AG04449 (cell line): ENCODE data around the gene NEURL1.

Experiments
- CTCF ChIA-PET: fragments of 350-600 bp; formaldehyde crosslinking; extraction: SDS; loops from one replicate; lab custom pipeline; 2021; ENCODE audit warnings: antibody characterized with exemption; lab: Yijun Ruan, JAX
- POLR2A ChIA-PET: fragments of 400-600, 350-600 bp; formaldehyde crosslinking; extraction: SDS; loops from one replicate; lab custom pipeline; 2020; ENCODE audit warnings: antibody characterized with exemption, inconsistent platforms; lab: Yijun Ruan, JAX
- DNase-seq: peaks from one replicate; pipeline ENCODE4 v3.0.0-alpha.2; 2010; ENCODE audit warnings: low read depth, low spot score
- H3K4me3 ChIP-seq: 2 replicates; pipeline ENCODE4 v1.5.1; 2011; ENCODE audit warnings: low read depth, mild to moderate bottlenecking, control low read depth, low read length
- CTCF ChIP-seq: IDR thresholded peaks from one replicate; pipeline ENCODE4 v1.5.1; 2011; ENCODE audit warnings: mild to moderate bottlenecking, moderate library complexity, low read length, control low read depth, inconsistent platforms; ENCODE audit not compliant: insufficient read depth; ENCODE audit errors: missing control alignments

NEURL1 gene

GRCh38 chr10:103528549-103528948 lies 35.0 kb downstream of the NEURL1 start:
- H3K4me3 ChIP-seq: no peak overlapping the region
- DNase-seq: no peak
- ChIA-PET CTCF (interaction anchor here (1.3 kb wide), 1 partner anchor 43 kb away, joined by 3 read pairs; no protein-coding TSS in a partner anchor), POLR2A (no interaction called here)
- TF ChIP-seq CTCF: no peak

- CTCF ChIA-PET: no interaction called here
- POLR2A ChIA-PET: no interaction called here
- H3K4me3 ChIP-seq: no peak overlapping the region
- DNase-seq: no peak
- TF ChIP-seq CTCF: no peak
Observed at GRCh38 chr10:103529539-103529938, 36.0 kb downstream of the NEURL1 start.

- H3K4me3 ChIP-seq: no peak overlapping the region
- POLR2A ChIA-PET: no interaction called here
- CTCF ChIA-PET: interaction anchor here (1.7 to 2.2 kb wide), 2 partner anchors 9 to 152 kb away, joined by 4 to 7 read pairs; no protein-coding TSS in a partner anchor
- no peak for DNase-seq
- TF ChIP-seq CTCF: no peak
Observed at GRCh38 chr10:103533827-103534226, 40.3 kb downstream of the NEURL1 start.

GRCh38 chr10:103534621-103535498 lies 41.4 kb downstream of the NEURL1 start:
- ChIA-PET POLR2A (no interaction called here), CTCF (interaction anchor here (1.1 to 2.2 kb wide), 3 partner anchors 8 to 49 kb away, joined by 3 to 7 read pairs (median 5); no protein-coding TSS in a partner anchor)
- H3K4me3 ChIP-seq: no peak overlapping the region
- no peak for TF ChIP-seq CTCF
- no peak for DNase-seq

GRCh38 chr10:103535595-103535994 lies 42.1 kb downstream of the NEURL1 start:
- CTCF ChIA-PET: interaction anchor here (1.1 to 1.2 kb wide), 2 partner anchors 28 to 50 kb away, joined by 3 to 5 read pairs; no protein-coding TSS in a partner anchor
- POLR2A ChIA-PET: no interaction called here
- DNase-seq: no peak
- H3K4me3 ChIP-seq: no peak overlapping the region
- TF ChIP-seq CTCF: no peak

- no peak overlapping the region for H3K4me3 ChIP-seq
- TF ChIP-seq CTCF: no peak
- no peak for DNase-seq
- ChIA-PET POLR2A (no interaction called here), CTCF (interaction anchor here (1.1 kb wide), 2 partner anchors 9 to 26 kb away, joined by 3 read pairs; no protein-coding TSS in a partner anchor)
Observed at GRCh38 chr10:103539751-103540150, 46.2 kb downstream of the NEURL1 start.
